ENCODE measurements around the gene SERPINA1.
A peak's percentile ranks its signal among the peaks of the same experiment; 100 is the strongest.
"Not testable (repeated sequence)": the region's sequence is repeated elsewhere in the genome, so short reads cannot be mapped to it uniquely, and the experiment has no call there.

SERPINA1 gene

GRCh38 chr14:94423453-94424056 is 35.2 kb upstream of the SERPINA1 start:
- Mint-ChIP-seq H3K4me3 (no peak overlapping the region), H3K27ac (no peak overlapping the region), H3K27me3 (ENCODE audit: low read depth, poor library complexity) (peaks cover 27% of the 10 kb centered on the region), H3K4me1 (no peaks in the 10 kb centered on the region), H3K36me3 (ENCODE audit: low read depth) (no peaks in the 10 kb centered on the region), H3K9me3 (peaks cover 16% of the 10 kb centered on the region)
- DNase-seq = peak; percentile 81
- peak; percentile 66 for TF ChIP-seq CTCF (IDR thresholded peaks at IDR 0.05)

- no peaks in the 10 kb centered on the region for H3K4me1 Mint-ChIP-seq
- peaks cover 23% of the 10 kb centered on the region for H3K9me3 Mint-ChIP-seq
- TF ChIP-seq CTCF (IDR thresholded peaks at IDR 0.05) = no peak
- no peak overlapping the region for H3K27ac Mint-ChIP-seq
- no peaks in the 10 kb centered on the region for H3K36me3 Mint-ChIP-seq (ENCODE audit: low read depth)
- DNase-seq = no peak
- H3K4me3 Mint-ChIP-seq = no peak overlapping the region
- peaks cover 25% of the 10 kb centered on the region for H3K27me3 Mint-ChIP-seq (ENCODE audit: low read depth, poor library complexity)
Measured at GRCh38 chr14:94421316-94421715, 32.9 kb upstream of the SERPINA1 start.

GRCh38 chr14:94417497-94418205 is 29.2 kb upstream of the SERPINA1 start:
- not testable (repeated sequence) for H3K4me3 Mint-ChIP-seq; H3K36me3 Mint-ChIP-seq (ENCODE audit: low read depth); H3K27ac Mint-ChIP-seq; DNase-seq; H3K4me1 Mint-ChIP-seq
- Mint-ChIP-seq H3K9me3 (peaks cover 31% of the 10 kb centered on the region), H3K27me3 (ENCODE audit: low read depth, poor library complexity) (peaks cover 15% of the 10 kb centered on the region)

GRCh38 chr14:94412671-94413638 is 24.6 kb upstream of the SERPINA1 start:
- no peak for TF ChIP-seq CTCF (IDR thresholded peaks at IDR 0.05)
- DNase-seq = no peak
- Mint-ChIP-seq H3K27ac (no peak overlapping the region), H3K4me1 (no peaks in the 10 kb centered on the region), H3K9me3 (peaks cover 18% of the 10 kb centered on the region), H3K4me3 (no peak overlapping the region), H3K27me3 (ENCODE audit: low read depth, poor library complexity) (peaks cover 15% of the 10 kb centered on the region), H3K36me3 (ENCODE audit: low read depth) (no peaks in the 10 kb centered on the region)

- no peak for DNase-seq
- Mint-ChIP-seq H3K4me1 (no peaks in the 10 kb centered on the region), H3K27me3 (ENCODE audit: low read depth, poor library complexity) (peaks cover 12% of the 10 kb centered on the region), H3K9me3 (peaks cover 22% of the 10 kb centered on the region), H3K27ac (no peak overlapping the region), H3K36me3 (ENCODE audit: low read depth) (no peaks in the 10 kb centered on the region), H3K4me3 (no peak overlapping the region)
- TF ChIP-seq CTCF (IDR thresholded peaks at IDR 0.05) = no peak
Measured at GRCh38 chr14:94411638-94412037, 23.2 kb upstream of the SERPINA1 start.

GRCh38 chr14:94409430-94409829 is 21.0 kb upstream of the SERPINA1 start:
- H3K27ac Mint-ChIP-seq; H3K36me3 Mint-ChIP-seq (ENCODE audit: low read depth); DNase-seq; H3K4me1 Mint-ChIP-seq; H3K4me3 Mint-ChIP-seq: not testable (repeated sequence)
- H3K9me3 Mint-ChIP-seq = peaks cover 18% of the 10 kb centered on the region
- H3K27me3 Mint-ChIP-seq (ENCODE audit: low read depth, poor library complexity) = peaks cover 12% of the 10 kb centered on the region

All from nephron progenitor cell (in vitro differentiated cells).